NCI-H345 treated with DMSO at 0.1 percent for 48 hours (cell line): ENCODE results near the gene MINK1.

Experiments used
- DNase-seq: peaks from one replicate; lab custom pipeline; 2025; ENCODE audit not compliant: unreplicated experiment; lab: John Stamatoyannopoulos, UW

Gene MINK1

DNA sequence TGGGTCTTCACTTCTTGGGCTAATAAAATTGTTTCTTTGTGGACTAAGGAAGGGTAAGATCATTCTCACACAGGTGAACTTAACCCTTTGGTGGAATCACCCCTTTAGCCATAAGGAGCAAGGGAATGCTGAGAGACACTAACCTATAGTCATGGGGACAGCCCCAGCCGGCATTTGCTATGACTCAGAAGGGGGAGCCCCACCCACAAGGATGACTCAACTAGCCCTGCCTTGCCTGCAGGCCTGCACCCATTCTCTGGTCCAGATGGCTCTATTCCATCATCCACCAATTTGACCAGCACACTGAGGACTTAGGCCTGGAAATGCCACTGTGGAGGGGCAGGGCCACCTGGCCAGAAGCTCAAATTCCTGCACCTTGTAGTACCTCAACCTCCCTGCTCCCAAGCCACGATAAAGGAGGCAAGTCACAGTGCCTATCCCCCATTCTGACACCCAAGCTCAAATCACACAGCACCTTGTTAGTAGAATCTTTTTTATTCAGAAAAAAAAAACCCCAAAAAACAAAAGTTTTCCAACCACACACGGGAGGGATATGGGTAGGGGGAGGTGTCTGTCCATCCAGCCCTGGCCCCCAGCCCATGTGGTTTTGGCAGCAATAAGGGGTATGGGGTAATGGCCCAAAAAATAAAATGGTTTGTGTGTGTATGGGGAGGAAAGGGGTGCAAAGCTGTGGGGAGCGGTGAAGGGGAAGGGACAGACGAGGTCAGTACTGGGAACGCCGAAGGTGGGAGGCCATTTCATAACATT lies 112.2 kb downstream of the MINK1 start:
- DNase-seq: no peak

DNA sequence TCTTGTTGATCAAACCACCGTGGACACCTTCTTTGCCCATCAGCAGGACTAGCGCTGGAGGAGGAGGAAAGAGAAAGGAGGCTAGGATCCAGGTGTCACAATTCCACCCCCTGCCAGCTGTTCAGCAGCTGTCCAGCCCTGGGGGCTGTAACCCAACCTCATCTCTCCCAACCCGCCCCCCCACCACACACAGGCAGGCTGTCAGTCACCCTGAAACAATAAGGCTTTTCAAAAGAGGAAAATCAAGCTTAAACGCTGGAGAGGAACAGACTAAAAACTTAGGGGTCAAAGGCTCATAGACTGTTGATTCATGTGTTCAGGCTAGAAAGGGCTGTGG lies 112.8 kb downstream of the MINK1 start:
- no peak for DNase-seq

DNA sequence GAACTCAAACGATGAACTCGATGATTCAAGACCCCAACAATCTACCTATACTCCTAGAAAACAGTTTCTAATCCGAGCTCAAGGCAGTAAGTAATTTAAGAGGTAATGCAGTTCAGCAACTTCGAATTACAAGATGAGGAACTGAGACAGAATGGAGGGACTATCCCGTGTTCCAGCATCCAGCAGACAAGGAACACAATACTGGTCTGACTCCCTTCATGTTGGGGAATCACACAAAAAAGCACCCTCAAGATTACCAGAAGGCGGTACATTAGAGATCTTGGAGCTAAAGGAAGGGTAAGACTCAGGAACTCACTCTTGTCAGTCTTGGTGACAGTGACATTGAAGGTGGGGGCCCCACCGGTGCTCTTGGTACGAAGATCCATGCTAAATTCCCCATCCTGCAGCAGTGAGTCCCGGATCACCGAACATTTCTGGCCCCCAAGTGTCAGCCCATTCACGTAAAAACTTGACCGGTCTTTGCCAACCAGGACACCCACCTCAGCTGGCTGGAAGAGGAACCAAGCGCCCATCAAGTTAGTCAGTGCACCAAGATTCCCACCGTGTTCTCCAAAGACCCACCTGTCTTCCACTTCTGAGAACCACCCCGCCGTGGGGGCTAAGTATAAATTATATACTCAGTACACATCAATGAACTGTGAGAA lies 113.3 kb downstream of the MINK1 start:
- DNase-seq: no peak

DNA sequence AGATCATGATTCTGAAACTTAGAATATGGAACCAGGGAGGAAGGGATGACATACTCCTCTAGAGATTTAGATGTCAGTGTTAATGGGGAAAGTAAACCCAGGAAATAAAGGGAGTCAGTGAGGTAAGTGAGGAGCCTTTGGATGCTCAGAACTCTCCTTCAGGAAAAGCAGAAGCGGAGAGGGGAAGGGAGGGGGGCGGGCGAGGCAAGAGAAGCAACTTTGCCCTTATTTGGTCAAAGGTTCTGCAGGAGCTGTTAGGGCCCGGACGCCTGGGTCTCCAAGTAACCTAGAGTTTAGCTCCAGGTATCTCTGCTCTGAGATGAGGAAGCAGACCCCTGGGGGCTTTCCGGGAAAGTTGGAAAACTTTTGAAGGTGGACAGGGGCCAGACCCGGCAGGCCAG lies 113.9 kb downstream of the MINK1 start:
- no peak for DNase-seq
